ENCODE results near the gene IL31RA. TPM values are rescaled to one million over a fixed set of nuclear protein-coding genes. Genes with fewer than 3 reads are reported as not detected.

The IL31RA gene
- total and polyA plus RNA-seq, 2 of the 13 experiments (the other 11 are each of a cell fraction or from before 2014, with no cell fraction given) = not detected

- TF ChIP-seq RERE (CRISPR knock-in tag; IDR thresholded peaks at IDR 0.05; ENCODE audit: low read depth) = no peak
- peak; percentile 62; the same call in 1 of the 2 replicates for TF ChIP-seq NCOA2 (CRISPR knock-in tag; IDR thresholded peaks at IDR 0.05)
- TF ChIP-seq CEBPB (IDR thresholded peaks at IDR 0.05; ENCODE audit: borderline replicate concordance, low read depth, low read length) = peak; percentile 83
- TF ChIP-seq TCF12 (IDR thresholded peaks at IDR 0.05) = no peak
- TF ChIP-seq TCF12 (CRISPR knock-in tag; IDR thresholded peaks at IDR 0.05) = no peak
- TF ChIP-seq ZNF292 (CRISPR knock-in tag; IDR thresholded peaks at IDR 0.05; ENCODE audit: borderline replicate concordance, low read depth) = peak; percentile 69; the same call in 1 of the 2 replicates
- peak; percentile 60; the same call in 1 of the 2 replicates for TF ChIP-seq MIER2 (CRISPR knock-in tag; IDR thresholded peaks at IDR 0.05)
- TF ChIP-seq RXRB (CRISPR knock-in tag; IDR thresholded peaks at IDR 0.05; ENCODE audit: borderline replicate concordance) = peak; percentile 70
- peak; percentile 81 for TF ChIP-seq POGZ (CRISPR knock-in tag; IDR thresholded peaks at IDR 0.05)
- no peak for TF ChIP-seq SP4 (CRISPR knock-in tag; IDR thresholded peaks at IDR 0.05)
- peak; percentile 70 for TF ChIP-seq NCOR1 (IDR thresholded peaks at IDR 0.05; ENCODE audit: borderline replicate concordance, low read length)
- TF ChIP-seq IKZF5 (CRISPR knock-in tag; IDR thresholded peaks at IDR 0.05) = peak; percentile 61; the same call in 1 of the 2 replicates
- peak; percentile 55; the same call in 1 of the 2 replicates for TF ChIP-seq RCOR2 (CRISPR knock-in tag; IDR thresholded peaks at IDR 0.05)
- 0 out of 2 replicates have a peak, but pooled peaks have one; percentile 16 for TF ChIP-seq MNT (IDR thresholded peaks at IDR 0.05)
- TF ChIP-seq PCBP2 (optimal IDR thresholded peaks at IDR 0.05; ENCODE audit: low read depth, low read length, poor library complexity, severe bottlenecking) = no peak
- TF ChIP-seq ZBED4 (CRISPR knock-in tag; IDR thresholded peaks at IDR 0.05; ENCODE audit: borderline replicate concordance) = no peak
These were observed 13.7 kb downstream of the IL31RA start (continued) for GRCh38 chr5:55864606-55865541.

Measured in HepG2 (cell line).